ENCODE measurements around the gene MRPS12. TPM values are rescaled to one million over a fixed set of nuclear protein-coding genes. Genes with fewer than 3 reads are reported as not detected.
A peak's percentile ranks its signal among the peaks of the same experiment; 100 is the strongest.

The MRPS12 gene
- total RNA-seq, 1 donor from 2014 or later: 41.9 TPM

GRCh38 chr19:38911388-38912001 lies 19.2 kb upstream of the MRPS12 start:
- no peak for DNase-seq (ENCODE audit: low read depth in 2 of 2)

- no peak for DNase-seq (ENCODE audit: low read depth in 2 of 2)
Measured at GRCh38 chr19:38912600-38913514, 17.9 kb upstream of the MRPS12 start.

- no peak for DNase-seq (ENCODE audit: low read depth in 2 of 2)
Measured at GRCh38 chr19:38913958-38914357, 16.8 kb upstream of the MRPS12 start.

- DNase-seq (ENCODE audit: low read depth in 2 of 2): no peak
Measured at GRCh38 chr19:38915329-38916321, 15.1 kb upstream of the MRPS12 start.

- DNase-seq (ENCODE audit: low read depth in 2 of 2): no peak
Measured at GRCh38 chr19:38917516-38917915, 13.2 kb upstream of the MRPS12 start.

GRCh38 chr19:38917921-38918491 lies 12.7 kb upstream of the MRPS12 start:
- DNase-seq (ENCODE audit: low read depth in 2 of 2): peak in 1 of 2 donors; percentile 14

- no peak for DNase-seq (ENCODE audit: low read depth in 2 of 2)
Measured at GRCh38 chr19:38918526-38918925, 12.2 kb upstream of the MRPS12 start.

GRCh38 chr19:38919837-38920601 lies 10.7 kb upstream of the MRPS12 start:
- no peak for DNase-seq (ENCODE audit: low read depth in 2 of 2)

- DNase-seq (ENCODE audit: low read depth in 2 of 2): no peak
Measured at GRCh38 chr19:38920602-38921419, 9.9 kb upstream of the MRPS12 start.

- no peak for DNase-seq (ENCODE audit: low read depth in 2 of 2)
Measured at GRCh38 chr19:38921420-38922274, 9.1 kb upstream of the MRPS12 start.

GRCh38 chr19:38922482-38922881 lies 8.3 kb upstream of the MRPS12 start:
- no peak for DNase-seq (ENCODE audit: low read depth in 2 of 2)

GRCh38 chr19:38924388-38924787 lies 6.4 kb upstream of the MRPS12 start:
- no peak for DNase-seq (ENCODE audit: low read depth in 2 of 2)

GRCh38 chr19:38928391-38929001 lies 2.2 kb upstream of the MRPS12 start:
- DNase-seq (ENCODE audit: low read depth in 2 of 2): peak in 1 of 2 donors; percentile 80

GRCh38 chr19:38929929-38930775 lies 592 bp upstream of the MRPS12 start, which contains the start of gene SARS2:
Gene SARS2, minus strand, starts transcription at chr19:38930763. Its CDS starts 27 bp downstream, at chr19:38930736.
- DNase-seq (ENCODE audit: low read depth in 2 of 2): peak; percentile 96

- no peak for DNase-seq (ENCODE audit: low read depth in 2 of 2)
Measured at GRCh38 chr19:38931521-38931793, 713 bp downstream of the MRPS12 start.

GRCh38 chr19:38932425-38933179 lies 1.9 kb downstream of the MRPS12 start:
- peak; percentile 68 to 69 for DNase-seq (ENCODE audit: low read depth in 2 of 2)

- no peak for DNase-seq (ENCODE audit: low read depth in 2 of 2)
Measured at GRCh38 chr19:38933544-38933943, 2.8 kb downstream of the MRPS12 start.
